IMR-90 (cell line): Measurements from ENCODE around the gene ZBTB44. TPM values are rescaled to one million over a fixed set of nuclear protein-coding genes. Genes with fewer than 3 reads are reported as not detected.

ENCODE experiments used
- ATAC-seq: fragments of 200-7000 bp; cut with Tn5 transposase; 2 replicates; pipeline ENCODE4 v1.9.1; 2020; ENCODE audit warnings: low read depth, mild to moderate bottlenecking, moderate library complexity
- BruUV-seq: library from RNA; stranded (reverse); fragments of 400-500 nt; replicated peaks from 2 replicates; lab custom pipeline; 2021; lab: Mats Ljungman, UMichigan
- CTCF ChIA-PET: fragments of 300-600 bp; formaldehyde crosslinking; extraction: SDS; loops from one replicate; lab custom pipeline; 2021; ENCODE audit warnings: antibody characterized with exemption; lab: Yijun Ruan, JAX
- POLR2A ChIA-PET: fragments of 300-600 bp; sonication (Branson Sonifier 250); formaldehyde crosslinking; loops from one replicate; lab custom pipeline; 2022; ENCODE audit warnings: antibody characterized with exemption; ENCODE audit not compliant: unreplicated experiment; lab: Charles Lee
- DNase-seq: peaks from one replicate; pipeline ENCODE4 v3.0.0; 2013
- H2AFZ ChIP-seq: replicated peaks from 2 replicates; pipeline ENCODE3; 2013; ENCODE audit warnings: low read length, mild to moderate bottlenecking; ENCODE audit not compliant: poor library complexity
- H2AK5ac ChIP-seq: 2 replicates; pipeline ENCODE4 v1.6.1; 2013; ENCODE audit warnings: low read depth, low read length, inconsistent platforms
- H2AK9ac ChIP-seq: replicated peaks from 2 replicates; pipeline ENCODE3; 2013; ENCODE audit warnings: mild to moderate bottlenecking, low read depth, low read length, moderate library complexity; ENCODE audit not compliant: poor library complexity
- H2BK120ac ChIP-seq: 2 replicates; pipeline ENCODE4 v1.6.1; 2013; ENCODE audit warnings: low read depth, low read length, inconsistent platforms
- H2BK15ac ChIP-seq: 3 replicates; pipeline ENCODE4 v1.6.1; 2013; ENCODE audit warnings: low read depth, low read length, inconsistent platforms
- H2BK20ac ChIP-seq: 2 replicates; pipeline ENCODE4 v1.6.1; 2013; ENCODE audit warnings: low read depth, mild to moderate bottlenecking, inconsistent platforms, low read length, moderate library complexity
- H2BK5ac ChIP-seq: 2 replicates; pipeline ENCODE4 v1.6.1; 2013; ENCODE audit warnings: mild to moderate bottlenecking, low read depth, low read length, inconsistent platforms; ENCODE audit not compliant: poor library complexity, severe bottlenecking
- H3K14ac ChIP-seq: replicated peaks from 2 replicates; pipeline ENCODE4 v1.6.1; 2013; ENCODE audit warnings: low read depth, low read length, inconsistent platforms
- H3K18ac ChIP-seq: 2 replicates; pipeline ENCODE4 v1.6.1; 2013; ENCODE audit warnings: low read depth, low read length, control low read depth
- H3K23ac ChIP-seq: 2 replicates; pipeline ENCODE4 v1.6.1; 2013; ENCODE audit warnings: low read depth, low read length, inconsistent platforms
- H3K27ac ChIP-seq: 2 replicates; pipeline ENCODE4 v1.5.1; 2013; ENCODE audit warnings: mild to moderate bottlenecking, control low read depth, low read length; ENCODE audit not compliant: insufficient read depth
- H3K27me3 ChIP-seq: 2 replicates; pipeline ENCODE4 v1.6.1; 2013; ENCODE audit warnings: low read length; ENCODE audit not compliant: control insufficient read depth, insufficient read depth
- H3K36me3 ChIP-seq: 2 replicates; pipeline ENCODE4 v1.6.1; 2013; ENCODE audit warnings: low read length, mixed read lengths; ENCODE audit not compliant: control insufficient read depth, insufficient read depth
- H3K4ac ChIP-seq: 2 replicates; pipeline ENCODE4 v1.6.1; 2013; ENCODE audit warnings: low read depth, low read length, inconsistent platforms
- H3K4me1 ChIP-seq: 2 replicates; pipeline ENCODE4 v1.6.1; 2013; ENCODE audit warnings: low read length, mixed read lengths; ENCODE audit not compliant: control insufficient read depth, insufficient read depth
- H3K4me2 ChIP-seq: 2 replicates; pipeline ENCODE4 v1.6.1; 2013; ENCODE audit warnings: low read depth, mild to moderate bottlenecking, control low read depth, low read length, moderate library complexity
- H3K4me3 ChIP-seq: 2 replicates; pipeline ENCODE4 v1.5.1; 2013; ENCODE audit warnings: low read depth, mild to moderate bottlenecking, control low read depth, low read length, moderate library complexity; ENCODE audit not compliant: insufficient read depth
- H3K56ac ChIP-seq: 2 replicates; pipeline ENCODE4 v1.6.1; 2013; ENCODE audit warnings: low read length, inconsistent platforms; ENCODE audit not compliant: insufficient read depth; ENCODE audit errors: extremely low read depth
- H3K79me1 ChIP-seq, 2 experiments: 2 replicates each; pipeline ENCODE4 v1.6.1; 2013; ENCODE audit warnings: low read length in 2 of 2, inconsistent platforms in 1 of 2, low read depth in 1 of 2
- H3K9ac ChIP-seq: 2 replicates; pipeline ENCODE4 v1.6.1; 2013; ENCODE audit warnings: low read depth, low read length, control low read depth
- H3K9me1 ChIP-seq: 2 replicates; pipeline ENCODE4 v1.6.1; 2013; ENCODE audit warnings: low read length, inconsistent platforms; ENCODE audit not compliant: insufficient read depth
- H3K9me3 ChIP-seq: 2 replicates; pipeline ENCODE4 v1.6.1; 2013; ENCODE audit warnings: low read length; ENCODE audit not compliant: control insufficient read depth, insufficient read depth
- H4K20me1 ChIP-seq: 2 replicates; pipeline ENCODE4 v1.6.1; 2013; ENCODE audit warnings: low read length, inconsistent platforms; ENCODE audit not compliant: insufficient read depth
- H4K5ac ChIP-seq: 2 replicates; pipeline ENCODE4 v1.6.1; 2013; ENCODE audit warnings: mild to moderate bottlenecking, low read depth, low read length, control low read depth
- H4K8ac ChIP-seq, 2 experiments: 2 replicates each; pipeline ENCODE4 v1.6.1; 2013; ENCODE audit warnings: low read depth in 2 of 2, low read length in 2 of 2, control low read depth in 1 of 2, inconsistent platforms in 1 of 2
- H4K91ac ChIP-seq: 2 replicates; pipeline ENCODE4 v1.6.1; 2013; ENCODE audit warnings: low read depth, low read length, inconsistent platforms; ENCODE audit not compliant: insufficient read depth
- CHD1 ChIP-seq: IDR thresholded peaks from 2 replicates; pipeline ENCODE4 v1.6.1; 2012; ENCODE audit warnings: low read depth, low read length, improper control_type of control experiment
- CTCF ChIP-seq: conservative IDR thresholded peaks from 2 replicates; pipeline ENCODE4 v1.5.1; 2012; ENCODE audit warnings: mild to moderate bottlenecking, low read depth, low read length, improper control_type of control experiment
- ELK1 ChIP-seq: fragments of 150-350 bp; IDR thresholded peaks from 2 replicates; pipeline ENCODE4 v1.6.1; 2016; ENCODE audit warnings: low read depth, mild to moderate bottlenecking, low read length, moderate library complexity, borderline replicate concordance
- FOS ChIP-seq: fragments of 150-350 bp; IDR thresholded peaks from 2 replicates; pipeline ENCODE4 v1.6.1; 2016; ENCODE audit warnings: low read depth, low read length
- MAFK ChIP-seq: IDR thresholded peaks from 2 replicates; pipeline ENCODE4 v1.6.1; 2012; ENCODE audit warnings: low read depth, low read length, improper control_type of control experiment
- MXI1 ChIP-seq: IDR thresholded peaks from 2 replicates; pipeline ENCODE4 v1.6.1; 2012; ENCODE audit warnings: low read depth, mild to moderate bottlenecking, low read length, moderate library complexity, borderline replicate concordance
- NFE2L2 ChIP-seq: fragments of 150-350 bp; IDR thresholded peaks from 2 replicates; pipeline ENCODE4 v1.6.1; 2016; ENCODE audit warnings: low read depth, mild to moderate bottlenecking, low read length
- RCOR1 ChIP-seq: IDR thresholded peaks from 2 replicates; pipeline ENCODE4 v1.6.1; 2012; ENCODE audit warnings: mild to moderate bottlenecking, low read length, improper control_type of control experiment; ENCODE audit not compliant: insufficient replicate concordance
- SMC3 ChIP-seq: fragments of 150-350 bp; IDR thresholded peaks from 2 replicates; pipeline ENCODE4 v1.6.1; 2016; ENCODE audit warnings: low read depth, mild to moderate bottlenecking, antibody characterized with exemption, low read length, moderate library complexity
- USF2 ChIP-seq: fragments of 150-350 bp; IDR thresholded peaks from 2 replicates; pipeline ENCODE4 v1.6.1; 2017; ENCODE audit warnings: mild to moderate bottlenecking, antibody characterized with exemption, low read length, low read depth
- whole genome bisulfite sequencing, 2 experiments: methylation state at CpG; one replicate each; pipeline versions ENCODE4 v1.1.5 to v1.1.7; 2013; ENCODE audit warnings: missing lambda C conversion rate in 2 of 2; ENCODE audit not compliant: insufficient read length in 1 of 2; ENCODE audit errors: extremely low coverage in 2 of 2; 5-methylcytosine and 5-hydroxymethylcytosine counted together
- dilution Hi-C: fragments of 300-500 bp; cut with HindIII; formaldehyde crosslinking; loops from one replicate; pipeline ENCODE4 v1.14.3; 2018; ENCODE audit warnings: low sequenced_read_pairs; ENCODE audit not compliant: unreplicated experiment
- in situ Hi-C: fragments of 300-500 bp; cut with MboI; formaldehyde crosslinking; loops from 3 replicates; pipeline ENCODE4 v1.14.3; 2019; ENCODE audit warnings: low sequenced_read_pairs, inconsistent platforms, mixed read lengths
- intact Hi-C: fragments of 100-400 bp; cut with micrococcal nuclease; formaldehyde crosslinking; loops from 2 replicates; pipeline ENCODE4 v1.10.0; 2022
- polyA plus RNA-seq, 3 experiments: library from polyadenylated mRNA; depleted of rRNA; stranded (reverse); fragments of >200 nt; gene quantifications; 2 replicates each; pipeline ENCODE4 v1.2.3, GENCODE V29; 2012; ENCODE audit warnings: low replicate concordance in 1 of 3
- total RNA-seq: library from RNA; depleted of rRNA; stranded (reverse); fragments of >200 nt; gene quantifications from 2 replicates; pipeline ENCODE4 v1.2.3, GENCODE V29; 2012

Gene ZBTB44
- total and polyA plus RNA-seq, 2 of the 4 experiments (the other 2 are of a cell fraction), result 6.9 to 23.3 TPM

- WGBS, 2 experiments, result 62% methylated on average over 6 of the region's 22 CpGs; no CpG with 5 or more reads in 1 of the 2 experiments
- intact Hi-C loops (no loop called here), in situ Hi-C loops (no loop called here), dilution Hi-C loops (no loop called here)
- Histone ChIP-seq H3K56ac (no peak overlapping the region), H3K4me3 (no peak overlapping the region), H2BK120ac (no peak overlapping the region), H3K36me3 (no peaks in the 10 kb centered on the region), H4K8ac (no peak overlapping the region), H4K20me1 (no peaks in the 10 kb centered on the region), H3K27ac (no peak overlapping the region), H3K23ac (no peak overlapping the region), H3K27me3 (peaks cover 33% of the 10 kb centered on the region), H2BK20ac (no peak overlapping the region), H2BK5ac (no peak overlapping the region), H2BK15ac (no peak overlapping the region), H2AK9ac (no peak overlapping the region), H3K9me3 (peaks cover 5% of the 10 kb centered on the region; the same call in 1 of the 2 replicates), H4K5ac (no peak overlapping the region), H3K4me2 (no peak overlapping the region), H3K9me1 (no peaks in the 10 kb centered on the region), H2AFZ (no peak overlapping the region), H2AK5ac (no peak overlapping the region), H3K4ac (no peak overlapping the region), H4K91ac (no peak overlapping the region), H3K4me1 (no peaks in the 10 kb centered on the region), H3K9ac (no peak overlapping the region), H3K79me1 (no peaks in the 10 kb centered on the region), H3K14ac (no peak overlapping the region), H3K18ac (no peak overlapping the region)
- ChIA-PET POLR2A (no interaction called here), CTCF (no interaction called here)
- TF ChIP-seq MAFK (no peak), SMC3 (no peak), NFE2L2 (no peak), FOS (no peak), RCOR1 (no peak), ELK1 (no peak), CHD1 (no peak), USF2 (no peak), CTCF (no peak), MXI1 (no peak)
- DNase-seq (no peak), ATAC-seq (no peak)
- BruUV-seq, result no TSS peak
Observed at GRCh38 chr11:130198292-130198691, 116.4 kb downstream of the ZBTB44 start.
